B cell (primary cell): ENCODE measurements around the gene ENPP4. TPM values are rescaled to one million over a fixed set of nuclear protein-coding genes. Genes with fewer than 3 reads are reported as not detected.

ENCODE experiments used
- ATAC-seq: fragments of 200-7000 bp; cut with Tn5 transposase; one replicate; pipeline ENCODE4 v1.10.0; 2021; ENCODE audit warnings: low read depth, mild to moderate bottlenecking, moderate number of reproducible peaks, moderate library complexity
- CTCF ChIA-PET: fragments of 350-600 bp; sonication (Branson Sonifier 250); formaldehyde crosslinking; loops from one replicate; lab custom pipeline; 2021; ENCODE audit warnings: antibody characterized with exemption, inconsistent platforms; lab: Charles Lee
- POLR2A ChIA-PET: fragments of 350-600 bp; sonication (Branson Sonifier 250); formaldehyde crosslinking; loops from one replicate; lab custom pipeline; 2021; ENCODE audit warnings: antibody characterized with exemption; lab: Charles Lee
- DNase-seq: peaks from one replicate; pipeline ENCODE4 v3.0.0; 2013
- H2AFZ ChIP-seq: 2 replicates; pipeline ENCODE4 v1.6.1; 2012; ENCODE audit warnings: mild to moderate bottlenecking, low read depth, low read length; ENCODE audit not compliant: insufficient read depth, poor library complexity, severe bottlenecking
- H3K27ac ChIP-seq, 2 donors: 1 replicate in 1 of 2; 2 replicates in 1 of 2; pipeline ENCODE4 v1.5.1; 2012 to 2013; ENCODE audit warnings: low read length in 2 of 2, mild to moderate bottlenecking in 2 of 2, moderate library complexity in 1 of 2
- H3K27me3 ChIP-seq, 4 experiments: fragments of 200-600 bp in 1 of 4; sonication (generic) in 1 of 4; replicated peaks in 1 of 4; 1 replicate in 2 of 4; 2 replicates in 2 of 4; pipeline versions ENCODE4 v1.6.1 to v1.7.0; 2013 to 2016; ENCODE audit warnings: low read length in 3 of 4, mild to moderate bottlenecking in 2 of 4, mixed read lengths in 1 of 4, moderate library complexity in 1 of 4; ENCODE audit not compliant: insufficient read depth in 4 of 4, control insufficient read depth in 3 of 4; ENCODE audit errors: control extremely low read depth in 1 of 4
- H3K36me3 ChIP-seq, 2 experiments: replicated peaks in 1 of 2; 1 replicate in 1 of 2; 2 replicates in 1 of 2; pipeline versions ENCODE4 v1.6.1 to v1.7.1; 2013; ENCODE audit warnings: low read length in 1 of 2; ENCODE audit not compliant: insufficient read depth in 2 of 2, control insufficient read depth in 1 of 2; ENCODE audit errors: control extremely low read depth in 1 of 2, extremely low read depth in 1 of 2
- H3K4me1 ChIP-seq, 2 donors: fragments of 200-600 bp in 1 of 2; sonication (generic) in 1 of 2; 1 replicate in 1 of 2; 2 replicates in 1 of 2; pipeline versions ENCODE4 v1.5.1 to v1.6.1; 2013 to 2017; ENCODE audit warnings: low read length in 2 of 2; ENCODE audit not compliant: control insufficient read depth in 2 of 2, insufficient read depth in 2 of 2
- H3K4me2 ChIP-seq: replicated peaks from 2 replicates; pipeline ENCODE3; 2012; ENCODE audit warnings: mild to moderate bottlenecking, low read depth, low read length; ENCODE audit not compliant: poor library complexity, severe bottlenecking
- H3K4me3 ChIP-seq, 5 experiments: fragments of 200-600 bp in 1 of 5; sonication (generic) in 1 of 5; 1 replicate in 3 of 5; 2 replicates in 2 of 5; pipeline versions ENCODE4 v1.5.1 to v1.7.0; 2011 to 2016; ENCODE audit warnings: low read length in 4 of 5, mild to moderate bottlenecking in 4 of 5, low read depth in 2 of 5, control low read depth in 1 of 5, moderate library complexity in 1 of 5; ENCODE audit not compliant: insufficient read depth in 1 of 5; ENCODE audit errors: control extremely low read depth in 1 of 5, extremely low read depth in 1 of 5
- H3K79me2 ChIP-seq: fragments of 200-600 bp; sonication (generic); one replicate; pipeline ENCODE4 v1.6.0; 2016; ENCODE audit warnings: low read length; ENCODE audit not compliant: control insufficient read depth, insufficient read depth
- H3K9ac ChIP-seq: fragments of 200-600 bp; sonication (generic); 2 replicates; pipeline ENCODE4 v1.6.1; 2017; ENCODE audit warnings: mild to moderate bottlenecking, low read length, moderate library complexity
- H3K9me3 ChIP-seq, 3 donors: one replicate each; pipeline versions ENCODE4 v1.6.1 to v1.7.1; 2013; ENCODE audit warnings: low read length in 2 of 3; ENCODE audit not compliant: control insufficient read depth in 2 of 3, insufficient read depth in 1 of 3; ENCODE audit errors: control extremely low read depth in 1 of 3
- H4K20me1 ChIP-seq: 2 replicates; pipeline ENCODE4 v1.6.0; 2012; ENCODE audit warnings: mild to moderate bottlenecking, low read length; ENCODE audit not compliant: insufficient read depth, control insufficient read depth, poor library complexity, severe bottlenecking
- H3K27ac Mint-ChIP-seq: one replicate; pipeline ENCODE4 v1.8.0; 2021; ENCODE audit warnings: mixed read lengths
- H3K27me3 Mint-ChIP-seq: one replicate; pipeline ENCODE4 v1.8.0; 2021; ENCODE audit warnings: mixed read lengths
- H3K4me1 Mint-ChIP-seq: one replicate; pipeline ENCODE4 v1.8.0; 2021; ENCODE audit warnings: mixed read lengths
- H3K4me3 Mint-ChIP-seq: one replicate; pipeline ENCODE4 v1.8.0; 2021; ENCODE audit warnings: mixed read lengths
- H3K9me3 Mint-ChIP-seq: one replicate; pipeline ENCODE4 v1.8.0; 2022; ENCODE audit warnings: mixed read lengths; ENCODE audit not compliant: insufficient read depth
- EZH2 ChIP-seq: IDR thresholded peaks from 2 replicates; pipeline ENCODE4 v1.6.1; 2012; ENCODE audit warnings: borderline replicate concordance, low read depth, mild to moderate bottlenecking, moderate library complexity, low read length; ENCODE audit not compliant: insufficient read depth, poor library complexity, severe bottlenecking
- WGBS: methylation state at CpG from one replicate; pipeline ENCODE4 v1.1.5; 2013; ENCODE audit warnings: missing lambda C conversion rate; ENCODE audit not compliant: insufficient coverage; 5-methylcytosine and 5-hydroxymethylcytosine counted together
- intact Hi-C: fragments of 100-400 bp; cut with micrococcal nuclease; formaldehyde crosslinking; loops from one replicate; pipeline ENCODE4 v1.10.0; 2022
- polyA plus RNA-seq: library from polyadenylated mRNA; depleted of rRNA; stranded (reverse); fragments of >200 nt; gene quantifications from 2 replicates; pipeline ENCODE4 v1.2.3, GENCODE V29; 2012
- total RNA-seq, 2 donors: library from RNA; stranded (reverse); fragments of 120-200 nt in 1 of 2; gene quantifications; 1 replicate in 1 of 2; 2 replicates in 1 of 2; pipeline versions ENCODE4 v1.2.3 to v1.2.4, GENCODE V29; 2013 to 2022
- TF ChIP-seq, protein P1 (sequence below): fragments of 200-600 bp; IDR thresholded peaks from one replicate; pipeline ENCODE4 v1.8.0; 2022; ENCODE audit warnings: antibody characterized with exemption, mild to moderate bottlenecking

Gene ENPP4
- total and polyA plus RNA-seq, 2 donors (not counting 1 experiment from before 2014, with no cell fraction given): 2.9 to 10.0 TPM

- 100% methylated on average over 2 of the region's 2 CpGs for WGBS
- no peak overlapping the region for H3K4me2 ChIP-seq
- Mint-ChIP-seq H3K9me3 (peaks cover 11% of the 10 kb centered on the region), H3K4me3 (no peak overlapping the region), H3K4me1 (no peaks in the 10 kb centered on the region), H3K27ac (no peak overlapping the region), H3K27me3 (peaks cover 4% of the 10 kb centered on the region)
- no peaks in the 10 kb centered on the region for H4K20me1 ChIP-seq
- peaks cover 0 to 13% (median 9%) of the 10 kb centered on the region in 3 donors for H3K9me3 ChIP-seq
- no peaks in the 10 kb centered on the region for H3K79me2 ChIP-seq
- POLR2A ChIA-PET: no interaction called here
- DNase-seq (no peak), ATAC-seq (no peak)
- no peaks in the 10 kb centered on the region for H3K36me3 ChIP-seq
- H2AFZ ChIP-seq: no peak overlapping the region
- TF ChIP-seq, protein P1, sequence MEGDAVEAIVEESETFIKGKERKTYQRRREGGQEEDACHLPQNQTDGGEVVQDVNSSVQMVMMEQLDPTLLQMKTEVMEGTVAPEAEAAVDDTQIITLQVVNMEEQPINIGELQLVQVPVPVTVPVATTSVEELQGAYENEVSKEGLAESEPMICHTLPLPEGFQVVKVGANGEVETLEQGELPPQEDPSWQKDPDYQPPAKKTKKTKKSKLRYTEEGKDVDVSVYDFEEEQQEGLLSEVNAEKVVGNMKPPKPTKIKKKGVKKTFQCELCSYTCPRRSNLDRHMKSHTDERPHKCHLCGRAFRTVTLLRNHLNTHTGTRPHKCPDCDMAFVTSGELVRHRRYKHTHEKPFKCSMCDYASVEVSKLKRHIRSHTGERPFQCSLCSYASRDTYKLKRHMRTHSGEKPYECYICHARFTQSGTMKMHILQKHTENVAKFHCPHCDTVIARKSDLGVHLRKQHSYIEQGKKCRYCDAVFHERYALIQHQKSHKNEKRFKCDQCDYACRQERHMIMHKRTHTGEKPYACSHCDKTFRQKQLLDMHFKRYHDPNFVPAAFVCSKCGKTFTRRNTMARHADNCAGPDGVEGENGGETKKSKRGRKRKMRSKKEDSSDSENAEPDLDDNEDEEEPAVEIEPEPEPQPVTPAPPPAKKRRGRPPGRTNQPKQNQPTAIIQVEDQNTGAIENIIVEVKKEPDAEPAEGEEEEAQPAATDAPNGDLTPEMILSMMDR: no peak
- TF ChIP-seq EZH2: no peak
- H3K4me1 ChIP-seq: no peaks in the 10 kb centered on the region
- intact Hi-C loops: loop anchor here (10.0 kb wide), 1 partner anchor 400 kb away; the partner anchor contains the start of gene RCAN2
- H3K27me3 ChIP-seq: no peaks in the 10 kb centered on the region
- H3K27ac ChIP-seq: no peak overlapping the region
- H3K4me3 ChIP-seq: no peak overlapping the region
- CTCF ChIA-PET: interaction anchor here (2.0 kb wide), 1 partner anchor 315 kb away, joined by 12 read pairs; no protein-coding TSS in a partner anchor
- no peak overlapping the region for H3K9ac ChIP-seq
Observed at GRCh38 chr6:46095251-46095650, 34.5 kb upstream of the ENPP4 start.

DNA sequence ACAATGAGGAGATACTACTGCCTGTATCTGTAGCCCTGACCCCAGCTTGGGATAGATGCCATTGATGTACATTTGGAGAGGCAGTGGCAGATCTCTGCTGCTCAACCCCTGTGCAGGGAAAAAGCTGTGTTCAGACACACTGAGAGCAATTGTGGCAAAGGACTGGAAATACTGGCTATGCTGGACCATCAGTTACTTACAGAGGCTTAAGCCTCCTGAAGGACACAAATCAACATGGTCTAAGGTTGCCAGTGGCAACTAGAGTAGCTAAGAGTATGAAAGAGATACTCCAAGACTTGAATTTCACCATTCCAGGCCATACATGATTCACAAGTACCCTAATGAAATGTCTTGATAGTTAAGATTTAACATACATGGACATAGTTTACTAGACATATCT lies 32.4 kb upstream of the ENPP4 start:
- POLR2A ChIA-PET: no interaction called here

More for the DNA sequence above, 32.4 kb upstream of the ENPP4 start:
- Histone ChIP-seq H3K36me3 (no peaks in the 10 kb centered on the region), H3K4me3 (no peak overlapping the region), H2AFZ (no peak overlapping the region), H4K20me1 (no peaks in the 10 kb centered on the region), H3K27me3 (no peaks in the 10 kb centered on the region), H3K27ac (no peak overlapping the region), H3K79me2 (no peaks in the 10 kb centered on the region), H3K9ac (no peak overlapping the region), H3K4me1 (no peaks in the 10 kb centered on the region), H3K4me2 (no peak overlapping the region), H3K9me3 (peaks cover 0 to 13% (median 9%) of the 10 kb centered on the region in 3 donors)
- H3K27ac Mint-ChIP-seq: no peak overlapping the region
- peaks cover 11% of the 10 kb centered on the region for H3K9me3 Mint-ChIP-seq
- no peaks in the 10 kb centered on the region for H3K4me1 Mint-ChIP-seq
- no peaks in the 10 kb centered on the region for H3K27me3 Mint-ChIP-seq
- ATAC-seq (no peak), DNase-seq (no peak)
- intact Hi-C loops: loop anchor here (10.0 kb wide), 1 partner anchor 397 kb away; the partner anchor contains the start of gene RCAN2
- CTCF ChIA-PET: interaction anchor here (1.9 kb wide), 1 partner anchor 313 kb away, joined by 6 read pairs; no protein-coding TSS in a partner anchor
- TF ChIP-seq, protein P1: no peak
- no peak for TF ChIP-seq EZH2
- no peak overlapping the region for H3K4me3 Mint-ChIP-seq
